Transverse colon (tissue), 4 donors: Measurements from ENCODE around the gene GDF11. TPM values are rescaled to one million over a fixed set of nuclear protein-coding genes. Genes with fewer than 3 reads are reported as not detected.

ENCODE experiments used
- DNase-seq: peaks from one replicate; pipeline ENCODE4 v3.0.0-alpha.2; 2019
- H3K27ac ChIP-seq, 4 donors: fragments of 200-600 bp; sonication (generic); 2 replicates each; pipeline ENCODE4 v1.5.1; 2016 to 2018; ENCODE audit warnings: inconsistent platforms in 4 of 4
- H3K27me3 ChIP-seq: fragments of 200-600 bp; sonication (generic); 2 replicates; pipeline ENCODE4 v1.5.1; 2017; ENCODE audit warnings: inconsistent platforms
- H3K36me3 ChIP-seq, 4 donors: fragments of 200-600 bp; sonication (generic); 2 replicates each; pipeline ENCODE4 v1.5.1; 2017 to 2019; ENCODE audit warnings: inconsistent platforms in 4 of 4
- H3K4me1 ChIP-seq, 4 donors: fragments of 200-600 bp; sonication (generic); 2 replicates each; pipeline ENCODE4 v1.5.1; 2017 to 2020; ENCODE audit warnings: inconsistent platforms in 4 of 4
- H3K4me3 ChIP-seq, 4 donors: fragments of 200-600 bp; sonication (generic); 1 replicate in 1 of 4; 2 replicates in 3 of 4; pipeline versions ENCODE4 v1.5.1 to v1.6.1; 2017 to 2019; ENCODE audit warnings: inconsistent platforms in 4 of 4
- H3K9me3 ChIP-seq, 2 donors: fragments of 200-600 bp; sonication (generic); 2 replicates each; pipeline ENCODE4 v1.5.1; 2017 to 2019; ENCODE audit warnings: inconsistent platforms in 2 of 2
- CTCF ChIP-seq, 5 experiments: fragments of 200-600 bp in 3 of 5; fragments of 450-650 bp in 2 of 5; sonication (generic) in 3 of 5; IDR thresholded peaks; 1 replicate in 2 of 5; 2 replicates in 3 of 5; pipeline ENCODE4 v1.5.1; 2016 to 2017; ENCODE audit warnings: antibody characterized with exemption in 5 of 5, inconsistent platforms in 3 of 5, mild to moderate bottlenecking in 2 of 5, moderate library complexity in 1 of 5
- EP300 ChIP-seq: sonication (generic); formaldehyde crosslinking; IDR thresholded peaks from one replicate; pipeline ENCODE4 v1.6.1; 2017; ENCODE audit warnings: antibody characterized with exemption, low read depth
- POLR2A ChIP-seq: fragments of 450-650 bp; IDR thresholded peaks from one replicate; pipeline ENCODE4 v1.6.1; 2016; ENCODE audit warnings: antibody characterized with exemption, mild to moderate bottlenecking, moderate library complexity
- POLR2AphosphoS5 ChIP-seq, 3 donors: sonication (generic); formaldehyde crosslinking; IDR thresholded peaks; one replicate each; pipeline ENCODE4 v1.6.1; 2016; ENCODE audit warnings: antibody characterized with exemption in 3 of 3
- WGBS, 2 donors: methylation state at CpG; one replicate each; pipeline ENCODE4 v1.1.5; 2018; ENCODE audit warnings: low coverage in 1 of 2; 5-methylcytosine and 5-hydroxymethylcytosine counted together
- in situ Hi-C, 4 donors: fragments of 200-750 bp; cut with MboI; loops; one replicate each; pipeline versions ENCODE4 v1.15.0 to v1.15.1; 2017; ENCODE audit warnings: low sequenced_read_pairs in 3 of 4, low pct_ligation_motif_present in 1 of 4, low pct_unique_long_range_greater_than_20kb in 1 of 4
- intact Hi-C: fragments of 100-400 bp; cut with DNase I; formaldehyde crosslinking; loops from one replicate; pipeline ENCODE4 v1.15.1; 2023; ENCODE audit warnings: low total_unique reads
- total RNA-seq, 4 donors: library from RNA; depleted of rRNA; stranded (reverse); fragments of >200 nt; gene quantifications; one replicate each; pipeline ENCODE4 v1.1.0, GENCODE V29; 2016

GDF11 gene
- total RNA-seq, 4 donors from 2014 or later: 0.37 to 1.7 (median 0.60) TPM

GRCh38 chr12:55771736-55772135 lies 28.8 kb downstream of the GDF11 start:
- intact Hi-C loops (no loop called here), in situ Hi-C loops (no loop called here)
- 68 to 80% methylated on average over 2 to 6 of the region's 6 CpGs for WGBS, 2 donors
- no peak for DNase-seq
- TF ChIP-seq CTCF (IDR thresholded peaks at IDR 0.05) (no peak), POLR2A (no peak), POLR2AphosphoS5 (IDR thresholded peaks at IDR 0.05) (no peak), EP300 (no peak)
- H3K27ac ChIP-seq: no peak overlapping the region
- no peaks in the 10 kb centered on the region for H3K9me3 ChIP-seq
- H3K36me3 ChIP-seq: peaks cover 0 to 4% (median 0%) of the 10 kb centered on the region in 4 donors
- H3K27me3 ChIP-seq: no peaks in the 10 kb centered on the region
- H3K4me1 ChIP-seq: no peaks in the 10 kb centered on the region
- H3K4me3 ChIP-seq: no peak overlapping the region

- TF ChIP-seq POLR2AphosphoS5 (IDR thresholded peaks at IDR 0.05) (no peak), POLR2A (no peak), EP300 (no peak), CTCF (IDR thresholded peaks at IDR 0.05) (no peak)
- Histone ChIP-seq H3K27me3 (no peaks in the 10 kb centered on the region), H3K36me3 (peaks cover 0 to 35% (median 16%) of the 10 kb centered on the region in 4 donors), H3K4me1 (no peaks in the 10 kb centered on the region), H3K27ac (no peak overlapping the region), H3K4me3 (no peak overlapping the region), H3K9me3 (no peaks in the 10 kb centered on the region)
- in situ Hi-C loops: no loop called here
- intact Hi-C loops: no loop called here
- DNase-seq: no peak
- 97 to 100% methylated on average over 3 of the region's 3 CpGs for WGBS, 2 donors
These were observed 34.9 kb downstream of the GDF11 start for GRCh38 chr12:55777856-55778255.

- intact Hi-C loops: no loop called here
- TF ChIP-seq EP300 (no peak), POLR2A (no peak), CTCF (IDR thresholded peaks at IDR 0.05) (no peak), POLR2AphosphoS5 (IDR thresholded peaks at IDR 0.05) (no peak)
- in situ Hi-C loops: no loop called here
- DNase-seq: no peak
- Histone ChIP-seq H3K27ac (no peak overlapping the region), H3K4me1 (no peaks in the 10 kb centered on the region), H3K27me3 (no peaks in the 10 kb centered on the region), H3K36me3 (peaks cover 0 to 60% (median 25%) of the 10 kb centered on the region in 4 donors), H3K4me3 (no peak overlapping the region), H3K9me3 (no peaks in the 10 kb centered on the region)
- 62 to 88% methylated on average over 2 of the region's 2 CpGs for WGBS, 2 donors
These were observed 37.8 kb downstream of the GDF11 start for GRCh38 chr12:55780685-55781084.

GRCh38 chr12:55788546-55788945 lies 45.6 kb downstream of the GDF11 start:
- H3K4me3 ChIP-seq: no peak overlapping the region
- H3K27me3 ChIP-seq: no peaks in the 10 kb centered on the region
- H3K36me3 ChIP-seq: peaks cover 0 to 84% (median 31%) of the 10 kb centered on the region in 4 donors
- in situ Hi-C loops: no loop called here
- 93 to 97% methylated on average over 2 to 7 of the region's 7 CpGs for WGBS, 2 donors
- no peak overlapping the region for H3K27ac ChIP-seq
- H3K4me1 ChIP-seq: no peaks in the 10 kb centered on the region
- H3K9me3 ChIP-seq: no peaks in the 10 kb centered on the region
- no peak for TF ChIP-seq CTCF (IDR thresholded peaks at IDR 0.05)
- TF ChIP-seq POLR2AphosphoS5 (IDR thresholded peaks at IDR 0.05): no peak
- no peak for TF ChIP-seq POLR2A
- TF ChIP-seq EP300: no peak
- DNase-seq: no peak
- intact Hi-C loops: no loop called here
